CD4-positive, alpha-beta T cell treated with Interferon alpha-2 for 1 hour (primary cell): ENCODE results near the gene HSP90AB1.
A peak's percentile ranks its signal among the peaks of the same experiment; 100 is the strongest.
"Not testable (repeated sequence)": the region's sequence is repeated elsewhere in the genome, so short reads cannot be mapped to it uniquely, and the experiment has no call there.

ENCODE experiments used
- DNase-seq, 2 donors: peaks; one replicate each; pipeline ENCODE4 v3.0.0-alpha.2; 2020 to 2022

Gene HSP90AB1

DNA sequence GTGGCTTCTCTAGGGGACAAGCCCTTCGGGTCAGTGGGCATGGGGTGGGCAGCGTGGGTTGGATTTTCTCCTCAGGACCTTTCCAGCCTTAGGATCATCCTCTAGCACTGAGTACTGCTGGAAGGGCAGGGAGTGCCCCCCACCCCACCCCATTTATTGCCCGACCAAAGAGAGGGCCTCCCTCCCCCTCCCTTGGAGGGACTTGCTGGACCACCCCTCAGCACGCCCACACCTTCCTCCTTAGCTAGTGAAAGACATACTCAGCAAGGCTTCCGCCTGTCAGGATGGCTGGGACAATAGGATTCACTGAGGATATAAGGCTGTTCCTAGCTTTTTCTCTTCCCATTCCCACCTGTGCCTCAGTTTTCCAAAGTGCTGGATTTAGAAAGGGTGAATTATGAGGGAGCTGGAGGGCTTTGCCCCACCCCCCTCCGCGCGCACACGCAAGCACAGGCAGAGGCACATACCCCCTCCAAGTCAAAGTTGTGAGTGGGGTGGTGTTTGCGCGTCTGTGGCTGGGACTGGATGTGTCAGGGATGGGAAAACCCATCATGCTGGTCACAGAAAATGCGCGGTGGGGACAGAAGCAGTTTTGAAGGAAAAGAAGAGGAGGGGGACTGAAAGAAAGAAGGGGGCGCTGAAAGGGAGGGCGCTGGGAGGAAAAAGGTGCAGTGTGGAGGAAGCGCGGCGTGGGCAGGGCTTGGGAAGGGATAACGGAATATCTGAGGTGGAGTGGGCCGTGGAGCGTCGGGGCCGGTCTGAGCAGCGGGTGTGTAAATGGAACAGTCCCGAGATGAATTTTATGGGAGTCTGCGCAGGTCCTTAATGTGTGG is 24.2 kb upstream of the HSP90AB1 start:
- no peak for DNase-seq

DNA sequence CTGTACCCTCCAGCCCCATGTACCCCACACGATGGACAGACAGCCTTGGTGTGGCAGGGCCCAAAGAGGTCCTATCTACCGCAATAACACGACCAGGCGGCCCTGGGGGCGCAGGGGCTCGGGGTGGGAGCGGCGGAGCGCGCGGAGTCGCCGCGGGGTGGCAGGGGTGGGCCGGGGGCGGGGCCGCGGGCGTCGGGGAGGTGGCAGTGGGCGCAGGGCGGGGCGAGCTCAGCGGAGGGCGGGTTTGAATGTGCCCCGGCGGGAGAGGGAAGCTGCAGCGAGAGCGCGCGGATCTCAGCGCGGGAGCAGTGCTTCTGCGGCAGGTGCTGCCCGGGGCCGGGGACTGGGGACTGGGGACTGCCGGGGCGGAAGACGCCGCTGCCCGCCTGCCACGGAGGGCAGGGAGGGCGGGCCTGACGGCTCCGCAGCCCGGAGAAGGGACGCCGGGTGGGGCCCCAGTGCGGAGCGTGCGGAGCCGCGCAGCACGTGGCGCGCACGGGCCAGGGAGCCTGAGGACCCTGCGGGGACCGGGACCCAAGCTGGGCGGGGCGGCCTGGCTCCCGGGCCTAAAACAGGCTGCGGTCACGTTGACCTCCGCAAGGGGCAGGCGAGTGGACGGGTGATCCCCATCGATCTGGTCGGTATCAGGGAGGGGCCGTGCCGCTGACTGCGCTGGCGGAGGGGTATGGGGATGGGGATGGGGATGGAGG is 23.4 kb upstream of the HSP90AB1 start, which contains the start of gene SLC29A1:
SLC29A1 (plus strand) TSS at position 277 of the 710 bp plus-strand sequence. CDS start 3,719 bp downstream, outside the sequence.
- DNase-seq, result peak; percentile 79 to 89

DNA sequence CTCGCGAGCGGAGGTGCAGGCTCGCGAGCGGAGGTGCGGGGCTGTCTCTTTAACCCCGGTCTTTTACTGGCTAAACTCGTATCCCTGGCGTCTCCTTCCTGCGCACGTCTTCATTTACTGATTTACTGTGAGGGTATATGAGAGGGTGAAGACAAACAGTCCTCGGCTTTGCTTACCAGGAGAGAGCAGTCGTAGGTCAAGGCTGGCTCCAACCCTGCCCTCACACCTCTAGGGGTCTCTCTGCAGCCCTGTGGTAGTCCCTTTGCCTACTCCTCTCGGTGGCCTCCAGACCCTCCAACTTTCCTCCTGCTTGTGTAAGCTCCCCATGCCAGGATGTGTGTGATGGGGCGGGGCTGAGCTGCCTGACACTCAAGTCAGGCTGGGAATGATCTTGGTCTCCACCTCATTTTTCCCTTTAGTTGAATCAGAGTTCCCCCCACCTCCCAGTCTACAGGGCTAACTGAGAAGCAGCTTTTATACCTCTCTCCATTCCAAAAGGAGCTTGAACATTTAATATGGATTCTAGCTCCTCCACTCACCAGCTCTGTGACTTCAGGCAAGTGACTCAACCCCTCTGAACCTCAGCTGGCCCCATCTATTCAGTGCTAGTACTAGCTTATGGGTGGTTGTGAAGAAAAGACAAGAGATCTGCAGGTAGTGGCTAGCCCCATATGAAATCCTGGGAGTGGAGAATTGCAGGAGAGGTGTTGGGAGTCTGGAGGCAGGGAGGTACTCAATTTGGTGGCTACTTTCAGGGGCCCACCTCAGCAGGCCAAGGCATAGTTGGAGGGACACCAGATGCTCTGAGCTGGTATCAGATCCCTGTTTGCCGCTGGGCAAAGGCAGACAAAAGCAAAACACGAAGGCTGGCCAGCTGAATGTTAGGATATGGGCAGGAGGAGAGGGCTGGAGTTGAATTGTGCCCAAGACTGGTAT is 22.6 kb upstream of the HSP90AB1 start:
- DNase-seq, result no peak

DNA sequence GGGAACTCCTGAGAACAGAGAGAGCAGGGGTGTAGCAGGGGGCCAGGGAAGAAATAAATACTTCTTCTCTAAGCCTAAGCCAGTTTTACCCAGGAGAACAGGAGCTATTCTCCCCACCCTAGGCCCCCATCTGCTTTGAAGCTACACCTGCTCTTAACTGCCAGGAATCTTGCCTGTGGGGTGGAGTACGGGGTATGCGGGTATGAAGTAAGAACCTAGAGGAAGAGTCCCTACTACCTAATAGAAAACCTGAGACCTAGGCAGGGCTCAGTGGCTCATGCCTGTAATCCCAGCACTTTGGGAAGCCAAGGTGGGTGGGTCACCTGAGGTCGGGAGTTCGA is 22.0 kb upstream of the HSP90AB1 start:
- DNase-seq, result no peak

DNA sequence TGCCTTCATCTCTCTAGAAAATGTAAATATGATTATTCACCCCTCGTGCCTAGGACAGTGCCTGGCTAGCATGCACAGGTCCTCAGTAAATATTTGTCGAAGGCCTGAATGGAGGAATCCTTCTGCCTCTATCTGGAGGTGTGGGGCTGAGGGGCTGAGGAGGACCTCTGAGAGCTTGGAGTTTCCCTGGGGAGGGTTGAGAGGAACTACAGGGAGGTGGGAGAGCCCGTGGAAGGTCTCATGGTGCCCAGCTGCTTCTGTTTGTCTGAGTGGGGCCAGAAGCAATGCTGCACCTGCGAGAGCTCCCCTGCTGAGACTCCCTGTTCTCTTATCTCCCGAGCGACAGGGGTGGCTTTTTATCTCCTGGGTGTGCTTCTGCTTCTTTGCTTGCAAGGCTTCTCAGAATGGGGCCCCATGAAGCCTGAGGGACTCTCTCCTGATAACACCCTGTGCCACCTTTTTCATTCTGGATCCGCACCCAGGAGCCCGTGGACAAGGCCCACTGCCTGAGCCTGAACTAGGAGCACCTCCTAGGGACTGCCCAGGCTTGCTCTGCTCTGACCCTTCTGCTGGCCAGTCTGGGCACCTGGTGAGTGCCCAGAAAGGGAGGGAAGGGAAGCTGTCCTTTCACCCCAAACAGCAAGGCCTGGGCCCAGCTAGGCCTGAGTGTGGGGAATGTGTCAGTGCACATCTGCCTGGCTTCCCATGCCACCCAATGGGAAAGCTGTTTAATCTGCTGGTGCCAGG is 21.1 kb upstream of the HSP90AB1 start:
- DNase-seq, result no peak

DNA sequence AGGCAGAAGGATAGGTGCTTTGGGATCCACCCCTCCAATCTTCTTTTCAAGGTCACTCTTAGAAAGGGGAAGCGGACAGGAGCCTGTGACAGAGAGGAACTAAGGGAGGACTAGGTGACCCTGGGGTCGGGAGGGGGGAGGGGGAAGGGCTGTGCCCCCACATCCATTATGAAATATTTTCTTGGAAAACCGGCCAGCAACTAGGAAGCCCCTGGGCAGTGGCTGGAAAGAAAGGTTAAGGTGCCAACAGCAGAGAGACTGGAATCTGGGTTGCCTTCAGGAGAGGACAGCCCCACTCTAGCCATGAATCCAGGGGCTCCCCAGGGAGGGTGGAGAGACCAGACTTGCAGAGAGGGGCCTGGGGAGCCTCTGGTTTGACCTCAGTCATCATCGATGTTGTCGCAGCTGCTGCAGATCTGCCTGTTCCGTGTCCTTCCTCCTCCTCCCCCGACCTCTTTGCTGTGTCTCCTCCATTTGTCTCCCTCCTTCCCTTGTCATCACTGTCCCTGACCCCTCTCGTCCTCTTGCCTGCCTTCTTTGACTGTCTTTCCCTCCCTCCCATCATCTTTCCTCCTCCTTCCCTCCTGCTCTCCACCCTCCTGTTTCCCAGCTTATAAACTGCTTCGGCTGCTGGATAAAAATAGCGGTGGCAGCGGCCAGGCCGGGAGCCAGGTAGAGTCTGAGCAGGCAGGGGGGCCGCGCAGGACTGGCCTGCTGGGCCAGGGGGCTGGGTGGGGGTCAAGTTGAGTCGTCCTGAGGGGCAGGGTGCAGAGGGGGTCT is 20.3 kb upstream of the HSP90AB1 start:
- DNase-seq, result no peak

DNA sequence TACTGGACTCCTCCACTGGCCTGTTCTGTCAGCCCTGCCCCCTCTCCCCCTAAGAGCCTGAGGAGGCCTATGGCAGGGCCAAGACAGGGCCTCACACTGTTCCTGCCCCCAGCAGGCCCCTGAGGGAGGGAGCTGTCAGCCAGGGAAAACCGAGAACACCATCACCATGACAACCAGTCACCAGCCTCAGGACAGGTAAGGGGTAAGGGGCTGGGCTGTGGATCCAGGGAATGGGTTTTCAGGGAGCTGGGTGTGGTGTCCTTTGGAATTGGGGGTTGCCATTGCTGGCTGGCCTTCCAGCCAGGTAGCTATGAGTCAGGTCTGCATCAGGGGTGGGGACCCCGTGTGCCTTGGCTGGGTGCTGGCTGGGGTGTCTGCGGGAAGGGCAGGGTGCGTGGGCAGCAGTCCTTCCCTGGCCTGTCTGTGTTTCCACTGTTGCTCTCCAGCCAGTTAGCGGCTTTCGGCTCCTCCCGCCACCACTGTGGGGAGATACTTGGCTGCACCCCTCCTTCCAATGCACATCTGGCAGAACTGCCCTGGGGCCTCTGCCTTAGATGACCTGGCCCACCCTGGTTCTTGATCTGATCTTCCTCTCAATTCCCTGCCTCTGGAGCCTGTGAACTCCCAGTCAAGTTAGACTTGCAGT is 19.6 kb upstream of the HSP90AB1 start:
- no peak for DNase-seq

DNA sequence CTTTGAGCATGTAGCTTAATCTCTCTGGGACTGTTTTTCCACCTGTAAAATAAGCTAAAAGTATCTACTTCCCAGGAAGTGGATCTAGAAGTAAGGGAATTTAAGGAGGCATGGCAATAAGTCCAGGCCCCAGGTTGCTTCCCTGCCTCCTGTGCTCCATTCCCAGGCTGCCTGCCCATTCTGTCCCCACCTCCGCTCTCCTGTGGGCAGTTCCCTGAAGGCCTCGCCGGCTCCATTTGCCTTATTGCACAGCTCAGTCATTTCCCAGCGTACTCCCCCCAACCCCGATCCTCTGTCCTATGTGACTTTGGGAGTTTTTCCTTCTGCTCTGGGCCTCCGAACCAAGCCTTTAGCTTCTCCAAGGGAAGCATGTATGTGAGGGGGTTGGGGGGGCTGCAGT is 18.9 kb upstream of the HSP90AB1 start:
- no peak for DNase-seq

DNA sequence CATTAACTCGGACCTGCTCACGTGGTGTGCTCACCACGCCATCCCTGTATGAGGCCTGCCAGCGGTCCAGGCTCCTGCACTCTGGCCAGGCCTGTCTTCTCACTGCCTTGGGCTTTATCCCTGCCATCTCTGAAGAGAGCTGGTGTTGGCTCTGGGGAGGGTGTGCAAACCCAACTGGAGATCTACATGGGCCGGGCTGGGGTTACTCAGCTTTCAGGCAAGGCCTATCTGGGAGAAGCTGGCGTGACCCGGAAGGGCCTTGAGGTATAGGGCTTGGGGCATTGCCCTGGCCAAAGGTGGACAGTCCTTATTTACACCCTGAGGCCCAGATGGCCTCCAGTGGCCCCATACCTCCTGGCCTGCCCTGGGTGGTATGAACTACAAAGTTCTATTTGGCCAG is 18.5 kb upstream of the HSP90AB1 start:
- DNase-seq, result no peak

DNA sequence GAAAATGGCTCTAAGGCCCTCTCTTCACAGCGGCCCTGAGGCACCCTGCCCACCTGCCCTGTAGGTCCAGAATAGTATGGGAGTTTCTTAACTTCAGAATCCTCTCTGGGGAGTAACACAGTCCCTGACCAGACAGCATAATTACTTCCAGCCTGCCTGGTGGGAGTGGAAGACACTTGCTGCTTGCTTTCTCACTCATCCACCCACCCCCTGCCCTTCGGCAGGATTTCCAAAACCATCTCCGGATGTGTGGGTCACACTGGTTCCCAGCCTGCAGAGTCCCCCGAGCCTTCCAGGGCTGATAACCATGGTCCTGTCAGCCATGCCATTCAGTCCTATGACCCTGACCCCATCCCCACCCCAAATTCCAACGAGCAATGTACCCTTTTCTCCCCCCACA is 18.1 kb upstream of the HSP90AB1 start:
- no peak for DNase-seq

DNA sequence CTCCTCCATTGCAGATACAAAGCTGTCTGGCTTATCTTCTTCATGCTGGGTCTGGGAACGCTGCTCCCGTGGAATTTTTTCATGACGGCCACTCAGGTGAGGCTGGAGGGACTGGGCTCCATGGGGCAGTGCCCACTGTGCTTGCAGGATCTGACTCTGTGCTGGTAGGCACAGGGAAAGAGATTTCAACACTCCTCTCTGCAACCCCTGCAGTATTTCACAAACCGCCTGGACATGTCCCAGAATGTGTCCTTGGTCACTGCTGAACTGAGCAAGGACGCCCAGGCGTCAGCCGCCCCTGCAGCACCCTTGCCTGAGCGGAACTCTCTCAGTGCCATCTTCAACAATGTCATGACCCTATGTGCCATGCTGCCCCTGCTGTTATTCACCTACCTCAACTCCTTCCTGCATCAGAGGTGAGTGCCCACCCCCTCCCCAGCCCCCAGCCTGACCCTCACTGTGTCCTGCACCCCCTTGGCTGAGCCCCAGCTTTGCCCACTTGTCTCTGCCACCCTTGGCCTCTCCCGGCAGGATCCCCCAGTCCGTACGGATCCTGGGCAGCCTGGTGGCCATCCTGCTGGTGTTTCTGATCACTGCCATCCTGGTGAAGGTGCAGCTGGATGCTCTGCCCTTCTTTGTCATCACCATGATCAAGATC is 17.4 kb upstream of the HSP90AB1 start:
- DNase-seq, result no peak

DNA sequence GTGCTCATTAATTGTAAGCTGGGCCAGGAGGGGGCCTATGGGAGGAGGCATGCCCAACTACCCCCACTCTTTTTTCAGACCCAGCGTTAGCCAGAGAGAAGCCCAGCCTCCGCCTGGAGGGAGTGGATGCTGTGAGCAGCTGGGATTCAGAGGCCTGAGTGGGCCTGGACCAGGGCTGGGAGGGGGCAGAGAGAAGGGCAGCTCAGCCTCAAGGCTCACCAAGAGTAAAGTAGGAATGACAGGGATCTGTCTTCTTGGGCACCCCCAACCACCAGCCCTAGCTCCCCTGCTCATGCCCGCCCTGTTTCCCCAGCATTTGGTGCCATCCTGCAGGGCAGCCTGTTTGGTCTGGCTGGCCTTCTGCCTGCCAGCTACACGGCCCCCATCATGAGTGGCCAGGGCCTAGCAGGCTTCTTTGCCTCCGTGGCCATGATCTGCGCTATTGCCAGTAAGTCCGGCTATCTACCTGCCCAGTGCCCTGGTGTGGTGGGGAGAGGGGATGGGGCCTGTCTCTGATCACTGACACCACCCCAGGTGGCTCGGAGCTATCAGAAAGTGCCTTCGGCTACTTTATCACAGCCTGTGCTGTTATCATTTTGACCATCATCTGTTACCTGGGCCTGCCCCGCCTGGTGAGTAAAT is 16.7 kb upstream of the HSP90AB1 start:
- DNase-seq, result no peak

DNA sequence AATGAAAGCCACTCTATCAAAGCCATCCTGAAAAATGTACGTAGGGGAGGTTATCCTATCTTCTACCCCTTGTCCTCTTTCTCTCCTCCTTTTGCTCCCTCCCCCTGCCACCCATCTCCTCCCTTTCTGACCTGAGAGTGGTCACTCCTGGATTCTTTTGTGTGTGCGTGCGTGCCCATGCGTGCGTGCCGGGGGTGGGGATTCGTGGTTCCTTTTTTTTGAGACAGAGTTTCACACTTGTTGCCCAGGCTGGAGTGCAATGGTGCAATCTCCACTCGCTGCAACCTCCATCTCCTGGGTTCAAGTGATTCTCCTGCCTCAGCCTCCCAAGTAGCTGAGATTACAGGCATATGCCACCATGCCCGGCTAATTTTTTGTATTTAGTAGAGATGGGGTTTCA is 15.5 kb upstream of the HSP90AB1 start:
- not testable (repeated sequence) for DNase-seq

DNA sequence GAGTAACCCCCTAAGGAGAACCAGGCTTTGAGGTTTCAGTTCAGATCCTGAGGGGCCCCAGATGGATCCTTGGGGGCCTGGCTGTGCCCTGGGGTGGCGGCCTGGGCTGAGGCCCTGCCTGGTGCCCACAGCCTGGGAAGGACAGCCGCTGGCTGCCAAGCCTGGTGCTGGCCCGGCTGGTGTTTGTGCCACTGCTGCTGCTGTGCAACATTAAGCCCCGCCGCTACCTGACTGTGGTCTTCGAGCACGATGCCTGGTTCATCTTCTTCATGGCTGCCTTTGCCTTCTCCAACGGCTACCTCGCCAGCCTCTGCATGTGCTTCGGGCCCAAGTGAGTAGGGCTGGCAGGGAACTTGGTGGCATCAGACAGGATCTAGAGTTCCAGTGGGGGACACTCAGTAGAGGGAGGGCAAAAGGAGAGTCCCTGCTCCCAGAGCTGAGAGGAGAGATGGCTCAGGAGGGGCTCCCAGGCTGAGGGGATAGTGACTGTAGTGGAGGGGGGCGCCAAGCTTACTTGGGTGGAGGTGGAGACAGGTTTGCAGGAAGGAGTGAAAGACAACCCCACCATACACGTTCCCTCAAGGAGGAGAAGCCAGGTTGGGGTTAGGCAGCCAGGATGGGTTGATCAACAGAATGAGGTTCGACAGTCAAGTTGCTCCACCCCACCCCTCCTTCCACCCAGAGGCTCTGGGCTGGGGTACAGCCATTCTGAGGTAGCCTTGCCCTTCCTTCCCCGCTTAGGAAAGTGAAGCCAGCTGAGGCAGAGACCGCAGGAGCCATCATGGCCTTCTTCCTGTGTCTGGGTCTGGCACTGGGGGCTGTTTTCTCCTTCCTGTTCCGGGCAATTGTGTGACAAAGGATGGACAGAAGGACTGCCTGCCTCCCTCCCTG is 14.0 kb upstream of the HSP90AB1 start:
- no peak for DNase-seq

DNA sequence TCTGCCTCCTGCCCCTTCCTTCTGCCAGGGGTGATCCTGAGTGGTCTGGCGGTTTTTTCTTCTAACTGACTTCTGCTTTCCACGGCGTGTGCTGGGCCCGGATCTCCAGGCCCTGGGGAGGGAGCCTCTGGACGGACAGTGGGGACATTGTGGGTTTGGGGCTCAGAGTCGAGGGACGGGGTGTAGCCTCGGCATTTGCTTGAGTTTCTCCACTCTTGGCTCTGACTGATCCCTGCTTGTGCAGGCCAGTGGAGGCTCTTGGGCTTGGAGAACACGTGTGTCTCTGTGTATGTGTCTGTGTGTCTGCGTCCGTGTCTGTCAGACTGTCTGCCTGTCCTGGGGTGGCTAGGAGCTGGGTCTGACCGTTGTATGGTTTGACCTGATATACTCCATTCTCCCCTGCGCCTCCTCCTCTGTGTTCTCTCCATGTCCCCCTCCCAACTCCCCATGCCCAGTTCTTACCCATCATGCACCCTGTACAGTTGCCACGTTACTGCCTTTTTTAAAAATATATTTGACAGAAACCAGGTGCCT is 13.3 kb upstream of the HSP90AB1 start:
- no peak for DNase-seq

DNA sequence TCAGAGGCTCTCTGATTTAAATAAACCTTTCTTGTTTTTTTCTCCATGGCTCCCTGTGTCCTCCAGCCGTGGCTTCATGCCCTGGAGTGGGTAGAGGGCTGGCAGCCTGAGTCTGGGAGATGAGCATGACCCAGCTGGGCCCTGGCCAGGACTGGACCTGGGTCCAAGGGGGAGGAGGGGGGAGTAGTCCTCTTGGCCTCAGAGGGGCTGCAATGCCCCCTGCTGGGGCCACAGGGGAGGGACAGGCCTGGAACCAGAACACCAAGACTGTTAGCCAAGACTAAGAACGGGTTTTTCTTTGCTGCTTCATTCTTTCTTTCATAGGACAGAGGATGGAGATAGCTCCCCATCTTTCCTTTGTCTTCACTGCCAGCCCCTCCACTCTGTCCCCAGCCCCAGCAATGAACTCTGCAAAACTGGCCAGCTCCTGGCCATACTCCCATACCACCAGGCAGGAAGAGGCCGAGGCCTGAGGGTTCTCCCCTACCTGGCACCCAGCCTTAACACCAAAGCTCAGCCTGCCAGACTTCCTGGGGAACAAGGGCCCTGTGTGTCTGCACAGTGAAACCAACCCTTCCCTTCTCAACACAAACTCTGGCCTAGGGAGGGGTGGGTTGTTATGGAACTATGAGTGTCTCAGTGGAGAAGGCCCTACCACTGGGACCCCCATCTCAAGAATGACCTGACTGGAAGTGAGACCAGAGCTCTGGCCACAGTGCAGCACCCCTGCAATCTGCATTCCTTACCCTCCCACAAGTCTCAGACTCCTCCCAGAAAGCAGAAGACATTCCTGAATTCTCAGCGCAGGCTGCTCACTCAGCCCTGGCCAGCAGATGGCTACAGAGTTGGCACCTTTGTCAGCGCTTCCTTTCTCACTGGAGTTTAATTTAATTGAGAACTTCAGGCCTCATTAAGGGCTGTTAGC is 12.5 kb upstream of the HSP90AB1 start:
- no peak for DNase-seq

DNA sequence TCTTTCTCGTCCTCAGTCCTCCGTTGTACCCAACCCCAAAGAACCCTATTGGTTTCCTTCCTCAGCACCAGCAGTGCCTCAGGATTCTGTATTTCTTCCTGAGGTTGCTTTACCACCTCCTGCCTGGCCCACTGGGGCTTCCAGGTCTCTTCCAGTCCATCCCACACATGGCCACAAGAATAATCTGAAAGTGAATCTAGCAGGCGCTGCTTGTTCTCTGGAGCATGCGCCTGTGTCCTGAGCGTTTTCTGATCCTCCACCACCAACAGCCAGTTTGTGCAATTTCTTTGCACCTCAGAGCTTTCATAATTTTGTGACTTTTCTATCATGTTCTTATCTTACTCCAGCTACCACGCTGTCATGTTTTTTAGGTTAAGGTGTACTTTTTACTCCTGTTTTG is 11.6 kb upstream of the HSP90AB1 start:
- DNase-seq, result no peak
